GM12892 (cell line): ENCODE measurements around the gene FBXO44.

ENCODE experiments used
- POLR2A ChIP-seq: IDR thresholded peaks from 2 replicates; pipeline ENCODE4 v1.6.1; 2011; ENCODE audit warnings: low read depth, low read length, control low read depth
- POLR2AphosphoS5 ChIP-seq: IDR thresholded peaks from 2 replicates; pipeline ENCODE4 v1.6.1; 2011; ENCODE audit warnings: low read depth, low read length, control low read depth
- TAF1 ChIP-seq: IDR thresholded peaks from 2 replicates; pipeline ENCODE4 v1.6.1; 2011; ENCODE audit warnings: low read depth, mild to moderate bottlenecking, control low read depth, low read length, borderline replicate concordance

DNA sequence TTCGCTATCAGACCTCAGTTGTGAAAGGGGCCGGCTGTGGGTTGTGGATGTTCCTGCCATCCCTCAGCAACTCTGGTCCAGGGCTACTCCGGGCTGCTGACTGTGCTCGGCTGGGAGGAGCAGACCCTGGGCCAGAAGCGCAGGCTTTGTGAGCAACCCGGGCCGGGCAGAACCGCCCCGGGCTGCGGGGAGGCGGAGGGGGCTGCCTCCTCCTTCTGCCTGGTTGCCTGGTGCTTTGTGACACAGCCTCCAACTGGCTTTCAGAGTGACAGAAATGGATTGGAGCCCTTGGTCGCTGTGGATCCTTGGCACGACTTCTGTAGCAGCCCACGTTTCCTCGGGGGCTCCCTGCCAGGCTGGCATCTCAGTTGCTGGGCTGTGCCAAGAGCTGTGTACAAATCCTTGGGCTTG lies 46.9 kb downstream of the FBXO44 start:
- TF ChIP-seq POLR2AphosphoS5 (no peak), TAF1 (no peak), POLR2A (no peak)
